ENCODE data around the gene TMEM135. TPM values are rescaled to one million over a fixed set of nuclear protein-coding genes. Genes with fewer than 3 reads are reported as not detected.

Gene TMEM135
- total RNA-seq, 1 experiment from 2014 or later: 70.3 TPM

GRCh38 chr11:87063982-87064381 lies 26.2 kb downstream of the TMEM135 start:
- POLR2A ChIA-PET (ENCODE audit: low non-redundant PET): no interaction called here
- Histone ChIP-seq H3K27me3 (replicated peaks; ENCODE audit: insufficient read depth, low read depth, low read length, poor library complexity) (no peaks in the 10 kb centered on the region), H3K4me3 (ENCODE audit: low read depth, low read length, poor library complexity, severe bottlenecking) (no peak overlapping the region), H3K4me1 (ENCODE audit: insufficient read depth, low read length, poor library complexity, severe bottlenecking) (peaks cover 5% of the 10 kb centered on the region), H3K36me3 (ENCODE audit: insufficient read depth, low read length, poor library complexity, severe bottlenecking) (peaks cover 3% of the 10 kb centered on the region), H3K9me3 (ENCODE audit: low read depth, low read length, poor library complexity, severe bottlenecking) (no peaks in the 10 kb centered on the region), H3K27ac (ENCODE audit: low read depth, low read length, poor library complexity, severe bottlenecking) (no peak overlapping the region)
- intact Hi-C loops (cut with micrococcal nuclease; ENCODE audit: unreplicated experiment): no loop called here
- CTCF ChIA-PET: no interaction called here
- no TSS peak for BruUV-seq (replicated peaks)
- DNase-seq (ENCODE audit: low spot score): no peak
- TF ChIP-seq CTCF (conservative IDR thresholded peaks at IDR 0.05; ENCODE audit: low read depth, low read length): no peak

- POLR2A ChIA-PET (ENCODE audit: low non-redundant PET): no interaction called here
Measured at GRCh38 chr11:87072787-87073186, 35.1 kb downstream of the TMEM135 start.

GRCh38 chr11:87076260-87076783 lies 38.6 kb downstream of the TMEM135 start:
- BruUV-seq (replicated peaks): no TSS peak
- Histone ChIP-seq H3K4me3 (ENCODE audit: low read depth, low read length, poor library complexity, severe bottlenecking) (no peak overlapping the region), H3K27ac (ENCODE audit: low read depth, low read length, poor library complexity, severe bottlenecking) (no peak overlapping the region), H3K4me1 (ENCODE audit: insufficient read depth, low read length, poor library complexity, severe bottlenecking) (peaks cover 4% of the 10 kb centered on the region), H3K27me3 (replicated peaks; ENCODE audit: insufficient read depth, low read depth, low read length, poor library complexity) (no peaks in the 10 kb centered on the region), H3K36me3 (ENCODE audit: insufficient read depth, low read length, poor library complexity, severe bottlenecking) (peaks cover 45% of the 10 kb centered on the region), H3K9me3 (ENCODE audit: low read depth, low read length, poor library complexity, severe bottlenecking) (no peaks in the 10 kb centered on the region)
- ChIA-PET POLR2A (ENCODE audit: low non-redundant PET) (no interaction called here), CTCF (no interaction called here)
- no peak for TF ChIP-seq CTCF (conservative IDR thresholded peaks at IDR 0.05; ENCODE audit: low read depth, low read length)
- TF ChIP-seq EZH2 (IDR thresholded peaks at IDR 0.05; ENCODE audit: borderline replicate concordance, low read depth, low read length, poor library complexity, severe bottlenecking): no peak
- DNase-seq (ENCODE audit: low spot score): no peak
- intact Hi-C loops (cut with micrococcal nuclease; ENCODE audit: unreplicated experiment): no loop called here

More at GRCh38 chr11:87072787-87073186, 35.1 kb downstream of the TMEM135 start:
- CTCF ChIA-PET: no interaction called here
- no peaks in the 10 kb centered on the region for H3K9me3 ChIP-seq (ENCODE audit: low read depth, low read length, poor library complexity, severe bottlenecking)
- DNase-seq (ENCODE audit: low spot score): no peak
- no peak overlapping the region for H3K27ac ChIP-seq (ENCODE audit: low read depth, low read length, poor library complexity, severe bottlenecking)
- H3K27me3 ChIP-seq (replicated peaks; ENCODE audit: insufficient read depth, low read depth, low read length, poor library complexity): no peaks in the 10 kb centered on the region
- no TSS peak for BruUV-seq (replicated peaks)
- intact Hi-C loops (cut with micrococcal nuclease; ENCODE audit: unreplicated experiment): no loop called here
- H3K36me3 ChIP-seq (ENCODE audit: insufficient read depth, low read length, poor library complexity, severe bottlenecking): peaks cover 61% of the 10 kb centered on the region
- no peak overlapping the region for H3K4me3 ChIP-seq (ENCODE audit: low read depth, low read length, poor library complexity, severe bottlenecking)
- peaks cover 5% of the 10 kb centered on the region for H3K4me1 ChIP-seq (ENCODE audit: insufficient read depth, low read length, poor library complexity, severe bottlenecking)
- no peak for TF ChIP-seq CTCF (conservative IDR thresholded peaks at IDR 0.05; ENCODE audit: low read depth, low read length)
- TF ChIP-seq EZH2 (IDR thresholded peaks at IDR 0.05; ENCODE audit: borderline replicate concordance, low read depth, low read length, poor library complexity, severe bottlenecking): no peak
